ENCODE measurements around the gene GIN1.

DNA sequence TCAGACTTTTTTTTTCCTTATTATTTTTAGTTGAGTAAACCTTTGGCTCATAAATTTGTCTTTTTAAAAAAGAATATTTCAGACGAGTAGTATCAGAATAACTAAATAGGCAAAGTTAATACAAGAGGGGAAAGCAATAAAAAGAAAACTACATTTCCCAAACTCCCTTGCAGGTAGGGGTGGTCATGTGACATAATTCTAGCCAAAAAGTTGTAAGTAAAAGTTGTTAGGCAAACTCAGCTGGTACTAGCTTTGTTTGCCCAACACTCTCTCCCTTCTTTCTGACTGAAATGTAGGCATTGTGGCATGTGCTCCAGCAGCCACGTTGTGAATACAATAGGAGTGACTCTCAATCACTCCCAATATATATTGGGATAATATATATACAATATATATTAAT lies 20.9 kb downstream of the GIN1 start:
- TF ChIP-seq YY1 (IDR thresholded peaks at IDR 0.05; ENCODE audit: insufficient read depth, insufficient read length) (no peak), ZNF274 (IDR thresholded peaks at IDR 0.05; ENCODE audit: low read depth, low read length) (no peak)
